GM23338 (cell line): ENCODE results near the gene CAMTA1. TPM values are rescaled to one million over a fixed set of nuclear protein-coding genes. Genes with fewer than 3 reads are reported as not detected.

Experiments
- ATAC-seq: fragments of 200-7000 bp; cut with Tn5 transposase; 3 replicates; pipeline ENCODE4 v1.9.1; 2020
- DNase-seq: peaks from one replicate; pipeline ENCODE4 v3.0.0-alpha.2; 2015; ENCODE audit warnings: low spot score
- H2AFZ ChIP-seq: fragments of 200-600 bp; sonication (generic); 2 replicates; pipeline ENCODE4 v1.8.0; 2016; ENCODE audit warnings: antibody characterized with exemption, mild to moderate bottlenecking, moderate library complexity
- H3F3A ChIP-seq: fragments of 200-600 bp; sonication (generic); replicated peaks from 2 replicates; pipeline ENCODE4 v1.8.0; 2017; ENCODE audit warnings: antibody characterized with exemption, mixed run types, low read depth
- H3K27ac ChIP-seq: fragments of 200-600 bp; sonication (generic); 2 replicates; pipeline ENCODE4 v1.6.1; 2016; ENCODE audit warnings: low read depth
- H3K27me3 ChIP-seq: fragments of 200-600 bp; sonication (generic); 2 replicates; pipeline ENCODE4 v1.8.0; 2016; ENCODE audit warnings: mild to moderate bottlenecking, mixed run types, moderate library complexity; ENCODE audit not compliant: insufficient read depth
- H3K36me3 ChIP-seq: fragments of 200-600 bp; sonication (generic); 2 replicates; pipeline ENCODE4 v1.8.0; 2016; ENCODE audit warnings: mild to moderate bottlenecking; ENCODE audit not compliant: insufficient read depth
- H3K4me1 ChIP-seq: fragments of 200-600 bp; sonication (generic); 2 replicates; pipeline ENCODE4 v1.8.0; 2016; ENCODE audit warnings: mild to moderate bottlenecking, moderate library complexity; ENCODE audit not compliant: insufficient read depth
- H3K4me2 ChIP-seq: fragments of 200-600 bp; sonication (generic); 2 replicates; pipeline ENCODE4 v1.7.1; 2017; ENCODE audit warnings: mixed run types
- H3K4me3 ChIP-seq: fragments of 200-600 bp; sonication (generic); 2 replicates; pipeline ENCODE4 v1.6.1; 2016; ENCODE audit warnings: mixed run types
- H3K79me2 ChIP-seq: fragments of 200-600 bp; sonication (generic); replicated peaks from 2 replicates; pipeline ENCODE4 v1.8.0; 2017; ENCODE audit warnings: mild to moderate bottlenecking; ENCODE audit not compliant: insufficient read depth
- H3K9me2 ChIP-seq: fragments of 200-600 bp; sonication (generic); 2 replicates; pipeline ENCODE4 v1.8.0; 2017; ENCODE audit not compliant: insufficient read depth
- H4K20me1 ChIP-seq: fragments of 200-600 bp; sonication (generic); replicated peaks from 2 replicates; pipeline ENCODE4 v1.8.0; 2017; ENCODE audit warnings: mild to moderate bottlenecking; ENCODE audit not compliant: insufficient read depth
- H3K27ac Mint-ChIP-seq: 2 replicates; pipeline ENCODE4 v1.8.0; 2020; ENCODE audit warnings: inconsistent platforms, mild to moderate bottlenecking, moderate library complexity, mixed read lengths
- H3K27me3 Mint-ChIP-seq: 3 replicates; pipeline ENCODE4 v1.8.0; 2022; ENCODE audit warnings: low read depth, mild to moderate bottlenecking, moderate library complexity, mixed read lengths, inconsistent platforms; ENCODE audit not compliant: insufficient read depth, poor library complexity
- H3K36me3 Mint-ChIP-seq: 3 replicates; pipeline ENCODE4 v1.8.0; 2021; ENCODE audit warnings: low read depth, mild to moderate bottlenecking, inconsistent platforms, moderate library complexity, mixed read lengths
- H3K4me1 Mint-ChIP-seq: 3 replicates; pipeline ENCODE4 v1.8.0; 2020; ENCODE audit warnings: mild to moderate bottlenecking, inconsistent platforms, mixed read lengths
- H3K4me3 Mint-ChIP-seq: 3 replicates; pipeline ENCODE4 v1.8.0; 2021; ENCODE audit warnings: moderate library complexity, mild to moderate bottlenecking, inconsistent platforms, mixed read lengths
- H3K9me3 Mint-ChIP-seq: 3 replicates; pipeline ENCODE4 v1.8.0; 2020; ENCODE audit warnings: moderate library complexity, mild to moderate bottlenecking, inconsistent platforms, mixed read lengths
- CREB1 ChIP-seq: fragments of 250-450 bp; sonication (Bioruptor Pico); IDR thresholded peaks from 2 replicates; pipeline ENCODE4 v1.5.0; 2020; ENCODE audit warnings: low read depth, mild to moderate bottlenecking, moderate library complexity
- ETS1 ChIP-seq: IDR thresholded peaks from 2 replicates; pipeline ENCODE4 v1.6.1; 2016; ENCODE audit warnings: antibody characterized with exemption
- EZH2 ChIP-seq: fragments of 200-600 bp; sonication (generic); IDR thresholded peaks from one replicate; pipeline ENCODE4 v1.8.0; 2017; ENCODE audit warnings: antibody characterized with exemption, mild to moderate bottlenecking, low read depth; ENCODE audit not compliant: unreplicated experiment
- EZH2phosphoT487 ChIP-seq: fragments of 200-600 bp; sonication (generic); IDR thresholded peaks from one replicate; pipeline ENCODE4 v1.8.1; 2018; ENCODE audit warnings: antibody characterized with exemption; ENCODE audit not compliant: unreplicated experiment
- JUNB ChIP-seq: IDR thresholded peaks from one replicate; pipeline ENCODE4 v1.6.1; 2016; ENCODE audit warnings: antibody characterized with exemption; ENCODE audit not compliant: unreplicated experiment
- NANOG ChIP-seq: IDR thresholded peaks from 2 replicates; pipeline ENCODE4 v1.6.1; 2016; ENCODE audit warnings: antibody characterized with exemption, borderline replicate concordance
- POLR2AphosphoS5 ChIP-seq: IDR thresholded peaks from 2 replicates; pipeline ENCODE4 v1.6.1; 2016; ENCODE audit warnings: antibody characterized with exemption, low read depth
- STAT1 ChIP-seq: IDR thresholded peaks from one replicate; pipeline ENCODE4 v1.6.1; 2016; ENCODE audit warnings: antibody characterized with exemption; ENCODE audit not compliant: unreplicated experiment
- ZNF114 ChIP-seq: fragments of 250-450 bp; sonication (Bioruptor Pico); IDR thresholded peaks from 2 replicates; pipeline ENCODE4 v1.5.0; 2020; ENCODE audit warnings: mild to moderate bottlenecking, moderate library complexity
- ZNF331 ChIP-seq: fragments of 250-450 bp; sonication (Bioruptor Pico); IDR thresholded peaks from 2 replicates; pipeline ENCODE4 v1.5.0; 2020; ENCODE audit warnings: low read depth, mild to moderate bottlenecking, moderate library complexity
- polyA plus RNA-seq: library from polyadenylated mRNA; unstranded; fragments of >200 nt; fragmentation: Nextera tagmentation; extraction: Ambion mirVana; gene quantifications from 2 replicates; pipeline ENCODE4 v1.2.1, GENCODE V29; 2016
- total RNA-seq: library from RNA; depleted of rRNA; stranded (reverse); fragments of >200 nt; shearing (Covaris generic); gene quantifications from 2 replicates; pipeline ENCODE4 v1.2.3, GENCODE V29; 2014
- TF ChIP-seq, protein P1 (sequence below): fragments of 250-450 bp; sonication (Bioruptor Pico); IDR thresholded peaks from 2 replicates; pipeline ENCODE4 v1.5.0; 2020; ENCODE audit warnings: mild to moderate bottlenecking, moderate library complexity
- TF ChIP-seq, protein P2 (sequence below), 2 experiments: fragments of 200-600 bp in 1 of 2; sonication (generic) in 1 of 2; conservative IDR thresholded peaks; 2 replicates each; pipeline versions ENCODE4 v1.5.1 to v1.6.1; 2016 to 2017; ENCODE audit warnings: antibody characterized with exemption in 2 of 2, low read depth in 2 of 2, mild to moderate bottlenecking in 2 of 2, moderate library complexity in 1 of 2
- TF ChIP-seq, protein P3 (sequence below): IDR thresholded peaks from one replicate; pipeline ENCODE4 v1.6.1; 2018; ENCODE audit warnings: antibody characterized with exemption; ENCODE audit not compliant: unreplicated experiment

CAMTA1 gene
- total and polyA plus RNA-seq, 2 experiments from 2014 or later: 115 to 519 TPM

DNA sequence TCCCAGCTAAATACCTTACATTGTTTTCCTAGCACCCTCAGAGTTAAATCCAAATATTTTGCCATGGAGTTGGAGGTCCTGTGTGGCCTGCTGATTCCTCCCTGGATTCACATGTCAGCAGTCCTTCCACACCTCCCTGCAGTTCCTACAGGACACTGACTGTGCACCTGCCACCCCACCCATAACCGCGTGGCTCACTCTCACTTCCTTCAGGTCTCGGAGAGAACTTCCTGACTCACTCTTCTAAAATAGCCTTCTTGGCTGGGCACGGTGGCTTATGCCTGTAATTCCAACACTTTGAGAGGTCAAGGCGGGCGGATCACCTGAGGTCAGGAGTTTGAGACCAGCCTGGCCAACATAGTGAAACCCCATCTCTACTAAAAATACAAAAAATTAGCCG lies 8.4 kb upstream of the CAMTA1 start:
- no peaks in the 10 kb centered on the region for H3K9me2 ChIP-seq
- H3F3A ChIP-seq: no peaks in the 10 kb centered on the region
- Mint-ChIP-seq H3K4me1 (peaks cover 7% of the 10 kb centered on the region; the same call in 2 of the 3 replicates), H3K4me3 (no peak overlapping the region), H3K9me3 (0 out of 3 replicates have a peak, but pooled peaks cover 4% of the 10 kb centered on the region), H3K36me3 (no peaks in the 10 kb centered on the region), H3K27me3 (peaks cover 8% of the 10 kb centered on the region), H3K27ac (no peak overlapping the region)
- H3K79me2 ChIP-seq: no peaks in the 10 kb centered on the region
- TF ChIP-seq, protein P1, sequence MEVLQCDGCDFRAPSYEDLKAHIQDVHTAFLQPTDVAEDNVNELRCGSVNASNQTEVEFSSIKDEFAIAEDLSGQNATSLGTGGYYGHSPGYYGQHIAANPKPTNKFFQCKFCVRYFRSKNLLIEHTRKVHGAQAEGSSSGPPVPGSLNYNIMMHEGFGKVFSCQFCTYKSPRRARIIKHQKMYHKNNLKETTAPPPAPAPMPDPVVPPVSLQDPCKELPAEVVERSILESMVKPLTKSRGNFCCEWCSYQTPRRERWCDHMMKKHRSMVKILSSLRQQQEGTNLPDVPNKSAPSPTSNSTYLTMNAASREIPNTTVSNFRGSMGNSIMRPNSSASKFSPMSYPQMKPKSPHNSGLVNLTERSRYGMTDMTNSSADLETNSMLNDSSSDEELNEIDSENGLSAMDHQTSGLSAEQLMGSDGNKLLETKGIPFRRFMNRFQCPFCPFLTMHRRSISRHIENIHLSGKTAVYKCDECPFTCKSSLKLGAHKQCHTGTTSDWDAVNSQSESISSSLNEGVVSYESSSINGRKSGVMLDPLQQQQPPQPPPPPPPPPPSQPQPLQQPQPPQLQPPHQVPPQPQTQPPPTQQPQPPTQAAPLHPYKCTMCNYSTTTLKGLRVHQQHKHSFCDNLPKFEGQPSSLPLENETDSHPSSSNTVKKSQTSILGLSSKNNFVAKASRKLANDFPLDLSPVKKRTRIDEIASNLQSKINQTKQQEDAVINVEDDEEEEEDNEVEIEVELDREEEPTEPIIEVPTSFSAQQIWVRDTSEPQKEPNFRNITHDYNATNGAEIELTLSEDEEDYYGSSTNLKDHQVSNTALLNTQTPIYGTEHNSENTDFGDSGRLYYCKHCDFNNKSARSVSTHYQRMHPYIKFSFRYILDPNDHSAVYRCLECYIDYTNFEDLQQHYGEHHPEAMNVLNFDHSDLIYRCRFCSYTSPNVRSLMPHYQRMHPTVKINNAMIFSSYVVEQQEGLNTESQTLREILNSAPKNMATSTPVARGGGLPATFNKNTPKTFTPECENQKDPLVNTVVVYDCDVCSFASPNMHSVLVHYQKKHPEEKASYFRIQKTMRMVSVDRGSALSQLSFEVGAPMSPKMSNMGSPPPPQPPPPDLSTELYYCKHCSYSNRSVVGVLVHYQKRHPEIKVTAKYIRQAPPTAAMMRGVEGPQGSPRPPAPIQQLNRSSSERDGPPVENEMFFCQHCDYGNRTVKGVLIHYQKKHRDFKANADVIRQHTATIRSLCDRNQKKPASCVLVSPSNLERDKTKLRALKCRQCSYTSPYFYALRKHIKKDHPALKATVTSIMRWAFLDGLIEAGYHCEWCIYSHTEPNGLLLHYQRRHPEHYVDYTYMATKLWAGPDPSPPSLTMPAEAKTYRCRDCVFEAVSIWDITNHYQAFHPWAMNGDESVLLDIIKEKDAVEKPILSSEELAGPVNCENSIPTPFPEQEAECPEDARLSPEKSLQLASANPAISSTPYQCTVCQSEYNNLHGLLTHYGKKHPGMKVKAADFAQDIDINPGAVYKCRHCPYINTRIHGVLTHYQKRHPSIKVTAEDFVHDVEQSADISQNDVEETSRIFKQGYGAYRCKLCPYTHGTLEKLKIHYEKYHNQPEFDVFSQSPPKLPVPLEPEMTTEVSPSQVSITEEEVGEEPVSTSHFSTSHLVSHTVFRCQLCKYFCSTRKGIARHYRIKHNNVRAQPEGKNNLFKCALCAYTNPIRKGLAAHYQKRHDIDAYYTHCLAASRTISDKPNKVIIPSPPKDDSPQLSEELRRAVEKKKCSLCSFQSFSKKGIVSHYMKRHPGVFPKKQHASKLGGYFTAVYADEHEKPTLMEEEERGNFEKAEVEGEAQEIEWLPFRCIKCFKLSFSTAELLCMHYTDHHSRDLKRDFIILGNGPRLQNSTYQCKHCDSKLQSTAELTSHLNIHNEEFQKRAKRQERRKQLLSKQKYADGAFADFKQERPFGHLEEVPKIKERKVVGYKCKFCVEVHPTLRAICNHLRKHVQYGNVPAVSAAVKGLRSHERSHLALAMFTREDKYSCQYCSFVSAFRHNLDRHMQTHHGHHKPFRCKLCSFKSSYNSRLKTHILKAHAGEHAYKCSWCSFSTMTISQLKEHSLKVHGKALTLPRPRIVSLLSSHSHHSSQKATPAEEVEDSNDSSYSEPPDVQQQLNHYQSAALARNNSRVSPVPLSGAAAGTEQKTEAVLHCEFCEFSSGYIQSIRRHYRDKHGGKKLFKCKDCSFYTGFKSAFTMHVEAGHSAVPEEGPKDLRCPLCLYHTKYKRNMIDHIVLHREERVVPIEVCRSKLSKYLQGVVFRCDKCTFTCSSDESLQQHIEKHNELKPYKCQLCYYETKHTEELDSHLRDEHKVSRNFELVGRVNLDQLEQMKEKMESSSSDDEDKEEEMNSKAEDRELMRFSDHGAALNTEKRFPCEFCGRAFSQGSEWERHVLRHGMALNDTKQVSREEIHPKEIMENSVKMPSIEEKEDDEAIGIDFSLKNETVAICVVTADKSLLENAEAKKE (CRISPR knock-in tag): no peak
- TF ChIP-seq EZH2 (no peak), ZNF331 (CRISPR knock-in tag) (no peak), JUNB (no peak), POLR2AphosphoS5 (no peak), ETS1 (no peak), EZH2phosphoT487 (no peak), STAT1 (no peak), CREB1 (CRISPR knock-in tag) (no peak), NANOG (no peak), ZNF114 (CRISPR knock-in tag) (no peak)
- TF ChIP-seq, protein P2, sequence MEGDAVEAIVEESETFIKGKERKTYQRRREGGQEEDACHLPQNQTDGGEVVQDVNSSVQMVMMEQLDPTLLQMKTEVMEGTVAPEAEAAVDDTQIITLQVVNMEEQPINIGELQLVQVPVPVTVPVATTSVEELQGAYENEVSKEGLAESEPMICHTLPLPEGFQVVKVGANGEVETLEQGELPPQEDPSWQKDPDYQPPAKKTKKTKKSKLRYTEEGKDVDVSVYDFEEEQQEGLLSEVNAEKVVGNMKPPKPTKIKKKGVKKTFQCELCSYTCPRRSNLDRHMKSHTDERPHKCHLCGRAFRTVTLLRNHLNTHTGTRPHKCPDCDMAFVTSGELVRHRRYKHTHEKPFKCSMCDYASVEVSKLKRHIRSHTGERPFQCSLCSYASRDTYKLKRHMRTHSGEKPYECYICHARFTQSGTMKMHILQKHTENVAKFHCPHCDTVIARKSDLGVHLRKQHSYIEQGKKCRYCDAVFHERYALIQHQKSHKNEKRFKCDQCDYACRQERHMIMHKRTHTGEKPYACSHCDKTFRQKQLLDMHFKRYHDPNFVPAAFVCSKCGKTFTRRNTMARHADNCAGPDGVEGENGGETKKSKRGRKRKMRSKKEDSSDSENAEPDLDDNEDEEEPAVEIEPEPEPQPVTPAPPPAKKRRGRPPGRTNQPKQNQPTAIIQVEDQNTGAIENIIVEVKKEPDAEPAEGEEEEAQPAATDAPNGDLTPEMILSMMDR (conservative IDR thresholded peaks at IDR 0.05; ENCODE audit: low read depth in 2 of 2): no peak
- TF ChIP-seq, protein P3, sequence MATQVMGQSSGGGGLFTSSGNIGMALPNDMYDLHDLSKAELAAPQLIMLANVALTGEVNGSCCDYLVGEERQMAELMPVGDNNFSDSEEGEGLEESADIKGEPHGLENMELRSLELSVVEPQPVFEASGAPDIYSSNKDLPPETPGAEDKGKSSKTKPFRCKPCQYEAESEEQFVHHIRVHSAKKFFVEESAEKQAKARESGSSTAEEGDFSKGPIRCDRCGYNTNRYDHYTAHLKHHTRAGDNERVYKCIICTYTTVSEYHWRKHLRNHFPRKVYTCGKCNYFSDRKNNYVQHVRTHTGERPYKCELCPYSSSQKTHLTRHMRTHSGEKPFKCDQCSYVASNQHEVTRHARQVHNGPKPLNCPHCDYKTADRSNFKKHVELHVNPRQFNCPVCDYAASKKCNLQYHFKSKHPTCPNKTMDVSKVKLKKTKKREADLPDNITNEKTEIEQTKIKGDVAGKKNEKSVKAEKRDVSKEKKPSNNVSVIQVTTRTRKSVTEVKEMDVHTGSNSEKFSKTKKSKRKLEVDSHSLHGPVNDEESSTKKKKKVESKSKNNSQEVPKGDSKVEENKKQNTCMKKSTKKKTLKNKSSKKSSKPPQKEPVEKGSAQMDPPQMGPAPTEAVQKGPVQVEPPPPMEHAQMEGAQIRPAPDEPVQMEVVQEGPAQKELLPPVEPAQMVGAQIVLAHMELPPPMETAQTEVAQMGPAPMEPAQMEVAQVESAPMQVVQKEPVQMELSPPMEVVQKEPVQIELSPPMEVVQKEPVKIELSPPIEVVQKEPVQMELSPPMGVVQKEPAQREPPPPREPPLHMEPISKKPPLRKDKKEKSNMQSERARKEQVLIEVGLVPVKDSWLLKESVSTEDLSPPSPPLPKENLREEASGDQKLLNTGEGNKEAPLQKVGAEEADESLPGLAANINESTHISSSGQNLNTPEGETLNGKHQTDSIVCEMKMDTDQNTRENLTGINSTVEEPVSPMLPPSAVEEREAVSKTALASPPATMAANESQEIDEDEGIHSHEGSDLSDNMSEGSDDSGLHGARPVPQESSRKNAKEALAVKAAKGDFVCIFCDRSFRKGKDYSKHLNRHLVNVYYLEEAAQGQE: no peak
- no peak for DNase-seq
- H3K27ac ChIP-seq: no peak overlapping the region
- no peaks in the 10 kb centered on the region for H3K27me3 ChIP-seq
- no peaks in the 10 kb centered on the region for H3K36me3 ChIP-seq
- peaks cover 7% of the 10 kb centered on the region for H3K4me1 ChIP-seq
- H3K4me2 ChIP-seq: no peak overlapping the region
- no peaks in the 10 kb centered on the region for H4K20me1 ChIP-seq
- no peak overlapping the region for H2AFZ ChIP-seq
- ATAC-seq: no peak
- H3K4me3 ChIP-seq: no peak overlapping the region
